HG03039 (cell line): ENCODE data around the gene NSMF.

ENCODE experiments used
- ATAC-seq: cut with Tn5 transposase; IDR thresholded peaks from one replicate; pipeline ENCODE4 v1.9.1; 2021; ENCODE audit warnings: mild to moderate bottlenecking, moderate library complexity; ENCODE audit not compliant: unreplicated experiment

The NSMF gene

GRCh38 chr9:137492464-137493363 is 33.6 kb upstream of the NSMF start:
- ATAC-seq, result no peak

GRCh38 chr9:137491735-137492432 is 32.8 kb upstream of the NSMF start:
- no peak for ATAC-seq

GRCh38 chr9:137490532-137491186 is 31.5 kb upstream of the NSMF start:
- ATAC-seq, result no peak

GRCh38 chr9:137488906-137489305 is 29.8 kb upstream of the NSMF start:
- ATAC-seq, result no peak

- no peak for ATAC-seq
Observed at GRCh38 chr9:137488327-137488653, 29.2 kb upstream of the NSMF start.

- no peak for ATAC-seq
Observed at GRCh38 chr9:137487454-137488326, 28.6 kb upstream of the NSMF start.

- ATAC-seq, result no peak
Observed at GRCh38 chr9:137486545-137487453, 27.7 kb upstream of the NSMF start.

- ATAC-seq, result no peak
Observed at GRCh38 chr9:137486141-137486490, 27.0 kb upstream of the NSMF start.

- ATAC-seq, result no peak
Observed at GRCh38 chr9:137485343-137486140, 26.4 kb upstream of the NSMF start.

GRCh38 chr9:137484551-137485315 is 25.6 kb upstream of the NSMF start:
- no peak for ATAC-seq

- ATAC-seq, result no peak
Observed at GRCh38 chr9:137482094-137482781, 23.1 kb upstream of the NSMF start.

- no peak for ATAC-seq
Observed at GRCh38 chr9:137480686-137481683, 21.9 kb upstream of the NSMF start.

GRCh38 chr9:137479892-137480685 is 21.0 kb upstream of the NSMF start:
- ATAC-seq, result no peak

GRCh38 chr9:137478962-137479861 is 20.1 kb upstream of the NSMF start:
- ATAC-seq, result no peak

GRCh38 chr9:137478613-137478961 is 19.5 kb upstream of the NSMF start:
- no peak for ATAC-seq
